ENCODE data around the gene DYNLT5. TPM values are rescaled to one million over a fixed set of nuclear protein-coding genes. Genes with fewer than 3 reads are reported as not detected.

DYNLT5 gene
- total RNA-seq, 3 donors from 2014 or later (not counting 1 experiment from before 2014, with no cell fraction given) = 0.35 TPM; not detected in 2

- H3K4me1 ChIP-seq (ENCODE audit: control insufficient read depth, insufficient read depth, low read length) = no peaks in the 10 kb centered on the region
- H3K4me3 ChIP-seq (ENCODE audit: low read length) = no peak overlapping the region
- Mint-ChIP-seq H3K9me3 (no peaks in the 10 kb centered on the region), H3K27ac (no peak overlapping the region), H3K36me3 (no peaks in the 10 kb centered on the region), H3K4me3 (no peak overlapping the region), H3K4me1 (no peaks in the 10 kb centered on the region), H3K27me3 (ENCODE audit: low read depth in 2 of 2) (peaks cover 5 to 11% of the 10 kb centered on the region in 2 donors)
- no peak overlapping the region for H3K27ac ChIP-seq (ENCODE audit: low read length)
- no peak for ATAC-seq
- no peaks in the 10 kb centered on the region for H3K9me3 ChIP-seq (ENCODE audit: control insufficient read depth, insufficient read depth, low read length)
- H3K36me3 ChIP-seq (ENCODE audit: control insufficient read depth, insufficient read depth, low read length) = no peaks in the 10 kb centered on the region
- DNase-seq = no peak
- no peak for TF ChIP-seq CTCF (IDR thresholded peaks at IDR 0.05)
- no peaks in the 10 kb centered on the region for H3K27me3 ChIP-seq (ENCODE audit: control insufficient read depth, insufficient read depth, low read length)
- intact Hi-C loops (cut with micrococcal nuclease) = no loop called here
- 80% methylated on average over 1 of the region's 1 CpG for WGBS (ENCODE audit: insufficient coverage)
Observed at GRCh38 chr1:66809736-66810326, 57.6 kb downstream of the DYNLT5 start.

- H3K27ac Mint-ChIP-seq = no peak overlapping the region
- Histone ChIP-seq H3K9me3 (ENCODE audit: control insufficient read depth, insufficient read depth, low read length) (no peaks in the 10 kb centered on the region), H3K4me3 (ENCODE audit: low read length) (no peak overlapping the region), H3K4me1 (ENCODE audit: control insufficient read depth, insufficient read depth, low read length) (no peaks in the 10 kb centered on the region), H3K27me3 (ENCODE audit: control insufficient read depth, insufficient read depth, low read length) (no peaks in the 10 kb centered on the region), H3K36me3 (ENCODE audit: control insufficient read depth, insufficient read depth, low read length) (no peaks in the 10 kb centered on the region), H3K27ac (ENCODE audit: low read length) (no peak overlapping the region)
- H3K4me3 Mint-ChIP-seq = no peak overlapping the region
- WGBS (ENCODE audit: insufficient coverage) = 86% methylated on average over 1 of the region's 1 CpG
- no peaks in the 10 kb centered on the region for H3K36me3 Mint-ChIP-seq
- no peaks in the 10 kb centered on the region for H3K9me3 Mint-ChIP-seq
- no peak for ATAC-seq
- no peaks in the 10 kb centered on the region for H3K4me1 Mint-ChIP-seq
- DNase-seq = no peak
- no peaks in the 10 kb centered on the region for H3K27me3 Mint-ChIP-seq (ENCODE audit: low read depth in 2 of 2)
- intact Hi-C loops (cut with micrococcal nuclease) = no loop called here
- TF ChIP-seq CTCF (IDR thresholded peaks at IDR 0.05) = no peak
Observed at GRCh38 chr1:66824771-66825170, 72.5 kb downstream of the DYNLT5 start.

Other genes with a start within 250 kb of the DYNLT5 start
- under 1 TPM in 1 of 3 donors, not detected in 2; 0.05 TPM for gene SGIP1, start 218.3 kb upstream of the DYNLT5 start, total RNA-seq
- not detected for gene INSL5, start 48.8 kb downstream of the DYNLT5 start, total RNA-seq
- gene DNAI4, start 172.4 kb downstream of the DYNLT5 start, total RNA-seq = 1 to 10 TPM; 1.4 to 4.3 (median 2.2) TPM
- gene MIER1, start 172.5 kb downstream of the DYNLT5 start, total RNA-seq = 10 to 100 TPM; 87.9 to 94.3 (median 93.2) TPM